ENCODE data around the gene ZKSCAN8. TPM values are rescaled to one million over a fixed set of nuclear protein-coding genes. Genes with fewer than 3 reads are reported as not detected.

Gene ZKSCAN8
- total and polyA plus RNA-seq, 10 donors: 3.1 to 33.0 (median 24.9) TPM

GRCh38 chr6:28137505-28137981, 4.1 kb upstream of the ZKSCAN8 start:
- Histone ChIP-seq H3K4me3 (peak overlapping the region; percentile 59 to 87 (median 72)), H3K36me3 (peaks cover 0 to 14% (median 0%) of the 10 kb centered on the region in 6 donors), H3K9me3 (no peaks in the 10 kb centered on the region), H3K27ac (peak overlapping the region; percentile 88 to 98 (median 96)), H3K27me3 (replicated peaks in 1 of 7) (no peaks in the 10 kb centered on the region), H3K4me1 (peaks cover 32 to 84% (median 61%) of the 10 kb centered on the region in 6 donors)
- no peak for DNase-seq
- TF ChIP-seq POLR2AphosphoS5 (IDR thresholded peaks at IDR 0.05): no peak
- TF ChIP-seq POLR2A (IDR thresholded peaks at IDR 0.05): no peak
- TF ChIP-seq, protein P1, sequence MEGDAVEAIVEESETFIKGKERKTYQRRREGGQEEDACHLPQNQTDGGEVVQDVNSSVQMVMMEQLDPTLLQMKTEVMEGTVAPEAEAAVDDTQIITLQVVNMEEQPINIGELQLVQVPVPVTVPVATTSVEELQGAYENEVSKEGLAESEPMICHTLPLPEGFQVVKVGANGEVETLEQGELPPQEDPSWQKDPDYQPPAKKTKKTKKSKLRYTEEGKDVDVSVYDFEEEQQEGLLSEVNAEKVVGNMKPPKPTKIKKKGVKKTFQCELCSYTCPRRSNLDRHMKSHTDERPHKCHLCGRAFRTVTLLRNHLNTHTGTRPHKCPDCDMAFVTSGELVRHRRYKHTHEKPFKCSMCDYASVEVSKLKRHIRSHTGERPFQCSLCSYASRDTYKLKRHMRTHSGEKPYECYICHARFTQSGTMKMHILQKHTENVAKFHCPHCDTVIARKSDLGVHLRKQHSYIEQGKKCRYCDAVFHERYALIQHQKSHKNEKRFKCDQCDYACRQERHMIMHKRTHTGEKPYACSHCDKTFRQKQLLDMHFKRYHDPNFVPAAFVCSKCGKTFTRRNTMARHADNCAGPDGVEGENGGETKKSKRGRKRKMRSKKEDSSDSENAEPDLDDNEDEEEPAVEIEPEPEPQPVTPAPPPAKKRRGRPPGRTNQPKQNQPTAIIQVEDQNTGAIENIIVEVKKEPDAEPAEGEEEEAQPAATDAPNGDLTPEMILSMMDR (IDR thresholded peaks at IDR 0.05 in 8 of 11, conservative IDR thresholded peaks at IDR 0.05 in 3 of 11): no peak
- intact Hi-C loops (cut with DNase I; ENCODE audit: low total_unique reads): loop anchor here (10.0 kb wide), 2 partner anchors 87 to 217 kb away; partner anchors contain the start of gene ZSCAN9
- WGBS, 5 donors: 0 to 2% (median 1%) methylated on average over 6 of the region's 6 CpGs

DNA sequence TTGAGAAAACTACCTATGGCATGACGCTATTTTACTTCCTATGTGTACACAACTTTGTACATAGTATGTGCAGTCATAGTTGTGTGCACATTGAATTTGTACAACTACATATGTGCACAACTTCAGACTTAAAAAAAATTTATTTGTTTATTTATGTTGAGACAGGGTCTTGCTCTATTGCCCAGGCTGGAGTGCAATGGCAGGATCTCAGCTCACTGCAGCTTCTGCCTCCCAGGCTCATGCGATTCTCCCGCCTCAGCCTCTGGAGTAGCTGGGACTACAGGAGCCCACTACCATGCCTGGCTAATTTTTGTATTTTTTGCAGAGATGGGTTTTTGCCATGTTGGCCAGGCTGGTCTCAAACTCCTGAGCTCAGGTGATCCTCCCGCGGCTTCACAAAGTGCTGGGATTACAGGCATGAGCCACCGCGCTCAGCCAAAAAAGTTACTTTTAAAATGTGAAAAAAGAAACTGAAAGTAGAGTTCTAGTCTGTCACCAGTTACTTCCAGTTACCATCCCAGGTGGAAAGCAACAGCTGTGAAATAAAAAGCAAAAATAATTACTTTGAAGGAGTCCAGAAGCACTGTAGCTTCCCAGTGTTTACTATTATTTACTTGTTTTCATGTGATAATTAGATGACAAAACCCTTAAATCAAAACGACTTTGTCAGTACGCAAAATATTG, 1.7 kb upstream of the ZKSCAN8 start:
- intact Hi-C loops (cut with DNase I; ENCODE audit: low total_unique reads): loop anchor here (10.0 kb wide), 2 partner anchors 85 to 215 kb away; partner anchors contain the start of gene ZSCAN9
- Histone ChIP-seq H3K27ac (peak overlapping the region in 4 of 8 donors; percentile 13 to 53 (median 44)), H3K9me3 (no peaks in the 10 kb centered on the region), H3K4me3 (peak overlapping the region in 4 of 8 donors; percentile 1 to 59 (median 20)), H3K4me1 (peaks cover 40 to 83% (median 63%) of the 10 kb centered on the region in 6 donors), H3K27me3 (replicated peaks in 1 of 7) (no peaks in the 10 kb centered on the region), H3K36me3 (peaks cover 0 to 11% (median under 1%) of the 10 kb centered on the region in 6 donors)
- no peak for TF ChIP-seq POLR2A (IDR thresholded peaks at IDR 0.05)
- TF ChIP-seq, protein P1 (IDR thresholded peaks at IDR 0.05 in 8 of 11, conservative IDR thresholded peaks at IDR 0.05 in 3 of 11): no peak
- no peak for TF ChIP-seq POLR2AphosphoS5 (IDR thresholded peaks at IDR 0.05)
- DNase-seq: no peak
- 49 to 73% (median 70%) methylated on average over 9 of the region's 9 CpGs for WGBS, 5 donors

GRCh38 chr6:28140616-28141015, 1.1 kb upstream of the ZKSCAN8 start:
- 76 to 88% (median 79%) methylated on average over 5 of the region's 5 CpGs for WGBS, 5 donors
- Histone ChIP-seq H3K27me3 (replicated peaks in 1 of 7) (no peaks in the 10 kb centered on the region), H3K27ac (peak overlapping the region in 4 of 8 donors; percentile 13 to 53 (median 44)), H3K36me3 (peaks cover 0 to 18% (median 4%) of the 10 kb centered on the region in 6 donors), H3K4me1 (peaks cover 36 to 83% (median 62%) of the 10 kb centered on the region in 6 donors), H3K4me3 (peak overlapping the region in 4 of 8 donors; percentile 1 to 69 (median 38)), H3K9me3 (no peaks in the 10 kb centered on the region)
- TF ChIP-seq, protein P1 (IDR thresholded peaks at IDR 0.05 in 8 of 11, conservative IDR thresholded peaks at IDR 0.05 in 3 of 11): no peak
- TF ChIP-seq POLR2A (IDR thresholded peaks at IDR 0.05) (no peak), POLR2AphosphoS5 (IDR thresholded peaks at IDR 0.05) (no peak)
- no peak for DNase-seq
- intact Hi-C loops (cut with DNase I; ENCODE audit: low total_unique reads): no loop called here

- no peak for DNase-seq
These were observed 763 bp downstream of the ZKSCAN8 start for GRCh38 chr6:28142446-28142845.

More at GRCh38 chr6:28142446-28142845, 763 bp downstream of the ZKSCAN8 start:
- intact Hi-C loops (cut with DNase I; ENCODE audit: low total_unique reads): no loop called here
- TF ChIP-seq POLR2AphosphoS5 (IDR thresholded peaks at IDR 0.05): no peak
- TF ChIP-seq, protein P1 (IDR thresholded peaks at IDR 0.05 in 8 of 11, conservative IDR thresholded peaks at IDR 0.05 in 3 of 11): no peak
- no peak for TF ChIP-seq POLR2A (IDR thresholded peaks at IDR 0.05)
- no peaks in the 10 kb centered on the region for H3K9me3 ChIP-seq
- H3K27me3 ChIP-seq (replicated peaks in 1 of 7): no peaks in the 10 kb centered on the region
- H3K4me3 ChIP-seq: peak overlapping the region; percentile 67 to 85 (median 74)
- peaks cover 29 to 73% (median 52%) of the 10 kb centered on the region in 6 donors for H3K4me1 ChIP-seq
- H3K36me3 ChIP-seq: peaks cover 0 to 35% (median 7%) of the 10 kb centered on the region in 6 donors
- peak overlapping the region in 4 of 8 donors; percentile 81 to 88 (median 83) for H3K27ac ChIP-seq
- 20 to 32% (median 23%) methylated on average over 4 of the region's 4 CpGs for WGBS, 5 donors

All from spleen (tissue), 11 donors.